Measurements from ENCODE around the gene TNFAIP1.

DNA sequence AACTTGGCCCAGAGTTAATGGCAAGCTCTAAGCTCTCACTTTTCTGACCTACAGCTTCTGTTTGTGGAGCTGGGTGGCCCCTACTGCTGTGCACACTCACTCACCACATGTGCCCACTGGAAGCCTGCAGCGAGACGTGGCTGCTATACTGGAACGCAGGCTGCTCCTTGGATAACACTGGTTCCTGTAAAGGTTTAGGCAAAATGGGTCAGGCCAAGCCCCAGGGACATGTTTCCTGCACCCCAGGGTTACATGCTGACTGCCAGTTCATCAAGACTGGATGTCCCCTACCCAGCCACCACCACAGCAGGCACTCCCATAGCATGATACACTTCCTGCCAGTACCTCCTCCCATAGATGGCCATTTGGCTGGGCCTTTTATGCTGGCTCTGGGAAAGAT, 13.4 kb downstream of the TNFAIP1 start:
- no peak for TF ChIP-seq EZH2 (IDR thresholded peaks at IDR 0.05)
- TF ChIP-seq, protein P1, sequence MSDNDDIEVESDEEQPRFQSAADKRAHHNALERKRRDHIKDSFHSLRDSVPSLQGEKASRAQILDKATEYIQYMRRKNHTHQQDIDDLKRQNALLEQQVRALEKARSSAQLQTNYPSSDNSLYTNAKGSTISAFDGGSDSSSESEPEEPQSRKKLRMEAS (IDR thresholded peaks at IDR 0.05): no peak

Measured in HCT116 (cell line).